ENCODE results near the gene KL. TPM values are rescaled to one million over a fixed set of nuclear protein-coding genes. Genes with fewer than 3 reads are reported as not detected.

KL gene
- total RNA-seq, 2 donors from 2014 or later: 0.52 to 1.3 TPM

DNA sequence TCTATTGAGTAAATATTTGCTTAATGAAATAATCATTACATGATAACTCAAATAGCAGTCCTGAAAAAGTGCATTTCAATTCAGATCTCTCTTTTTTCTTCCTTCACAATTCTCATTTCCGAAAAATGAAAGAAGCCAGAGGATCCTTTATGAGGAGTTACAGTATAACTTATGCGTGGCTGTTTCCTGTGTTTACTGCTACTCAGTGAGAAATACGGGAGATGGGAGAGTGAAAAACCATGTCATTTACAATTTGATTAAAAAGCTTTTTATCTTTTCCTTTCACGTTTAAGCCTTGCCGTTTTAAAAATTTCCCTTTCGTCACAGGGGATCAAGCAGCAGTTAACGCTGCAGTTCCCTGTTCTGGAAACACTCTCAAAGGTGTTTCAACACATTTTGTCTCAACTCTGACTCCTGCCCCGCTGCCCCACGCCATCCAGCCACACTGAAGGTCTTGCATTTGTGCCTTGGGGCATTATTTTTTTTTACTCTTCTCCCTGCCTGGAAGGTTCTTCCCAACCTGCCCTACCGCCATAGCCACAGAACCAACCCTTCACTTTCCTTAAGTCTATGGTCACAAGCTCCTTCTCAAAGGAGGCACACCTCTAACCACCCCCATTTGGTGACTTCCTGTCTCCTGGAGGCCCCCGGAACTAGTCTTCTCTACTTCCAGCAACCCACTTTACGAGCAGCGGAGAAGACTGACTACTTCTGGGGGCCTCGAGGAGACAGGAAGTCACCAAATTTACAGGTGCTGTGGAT is 17.0 kb downstream of the KL start:
- H3K27me3 ChIP-seq: no peaks in the 10 kb centered on the region
- no peaks in the 10 kb centered on the region for H3K9me3 ChIP-seq
- intact Hi-C loops (cut with DNase I): no loop called here
- H3K4me1 ChIP-seq: no peaks in the 10 kb centered on the region
- WGBS, 2 donors: 36 to 45% methylated on average over 14 of the region's 14 CpGs
- ATAC-seq: no peak
- no peak for DNase-seq
- no peaks in the 10 kb centered on the region for H3K36me3 ChIP-seq (replicated peaks in 1 of 2; ENCODE audit: insufficient read depth in 1 of 2, low read depth in 2 of 2)
- no peak for TF ChIP-seq POLR2A (IDR thresholded peaks at IDR 0.05)
- TF ChIP-seq, protein P1, sequence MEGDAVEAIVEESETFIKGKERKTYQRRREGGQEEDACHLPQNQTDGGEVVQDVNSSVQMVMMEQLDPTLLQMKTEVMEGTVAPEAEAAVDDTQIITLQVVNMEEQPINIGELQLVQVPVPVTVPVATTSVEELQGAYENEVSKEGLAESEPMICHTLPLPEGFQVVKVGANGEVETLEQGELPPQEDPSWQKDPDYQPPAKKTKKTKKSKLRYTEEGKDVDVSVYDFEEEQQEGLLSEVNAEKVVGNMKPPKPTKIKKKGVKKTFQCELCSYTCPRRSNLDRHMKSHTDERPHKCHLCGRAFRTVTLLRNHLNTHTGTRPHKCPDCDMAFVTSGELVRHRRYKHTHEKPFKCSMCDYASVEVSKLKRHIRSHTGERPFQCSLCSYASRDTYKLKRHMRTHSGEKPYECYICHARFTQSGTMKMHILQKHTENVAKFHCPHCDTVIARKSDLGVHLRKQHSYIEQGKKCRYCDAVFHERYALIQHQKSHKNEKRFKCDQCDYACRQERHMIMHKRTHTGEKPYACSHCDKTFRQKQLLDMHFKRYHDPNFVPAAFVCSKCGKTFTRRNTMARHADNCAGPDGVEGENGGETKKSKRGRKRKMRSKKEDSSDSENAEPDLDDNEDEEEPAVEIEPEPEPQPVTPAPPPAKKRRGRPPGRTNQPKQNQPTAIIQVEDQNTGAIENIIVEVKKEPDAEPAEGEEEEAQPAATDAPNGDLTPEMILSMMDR (IDR thresholded peaks at IDR 0.05): no peak
- H3K4me3 ChIP-seq: no peak overlapping the region
- peak overlapping the region in 1 of 4 donors; percentile 4 for H3K27ac ChIP-seq

DNA sequence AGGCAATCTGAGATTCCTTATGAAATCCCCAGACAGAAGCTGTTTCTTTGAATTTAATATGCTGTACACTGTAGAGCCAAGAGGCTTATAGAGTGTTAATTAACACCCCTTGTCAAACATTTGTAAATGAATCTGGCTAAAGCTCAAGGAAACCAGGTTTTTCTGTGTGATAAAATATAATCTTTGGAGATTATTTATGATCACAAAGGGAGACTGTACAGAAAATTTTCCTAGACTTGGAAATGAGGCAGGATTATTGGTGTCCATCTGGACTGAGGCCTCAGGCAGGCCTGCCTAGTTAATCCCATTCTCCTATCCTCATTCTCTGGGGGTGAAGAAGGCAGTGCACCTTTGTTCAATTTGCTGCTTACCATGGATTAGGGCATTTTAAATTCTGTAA is 17.8 kb downstream of the KL start:
- no peak for TF ChIP-seq POLR2A (IDR thresholded peaks at IDR 0.05)
- TF ChIP-seq, protein P1 (IDR thresholded peaks at IDR 0.05): no peak
- ATAC-seq: no peak
- Histone ChIP-seq H3K4me3 (no peak overlapping the region), H3K9me3 (no peaks in the 10 kb centered on the region), H3K27me3 (no peaks in the 10 kb centered on the region), H3K27ac (no peak overlapping the region), H3K36me3 (replicated peaks in 1 of 2; ENCODE audit: insufficient read depth in 1 of 2, low read depth in 2 of 2) (no peaks in the 10 kb centered on the region), H3K4me1 (no peaks in the 10 kb centered on the region)
- intact Hi-C loops (cut with DNase I): no loop called here
- DNase-seq: no peak

DNA sequence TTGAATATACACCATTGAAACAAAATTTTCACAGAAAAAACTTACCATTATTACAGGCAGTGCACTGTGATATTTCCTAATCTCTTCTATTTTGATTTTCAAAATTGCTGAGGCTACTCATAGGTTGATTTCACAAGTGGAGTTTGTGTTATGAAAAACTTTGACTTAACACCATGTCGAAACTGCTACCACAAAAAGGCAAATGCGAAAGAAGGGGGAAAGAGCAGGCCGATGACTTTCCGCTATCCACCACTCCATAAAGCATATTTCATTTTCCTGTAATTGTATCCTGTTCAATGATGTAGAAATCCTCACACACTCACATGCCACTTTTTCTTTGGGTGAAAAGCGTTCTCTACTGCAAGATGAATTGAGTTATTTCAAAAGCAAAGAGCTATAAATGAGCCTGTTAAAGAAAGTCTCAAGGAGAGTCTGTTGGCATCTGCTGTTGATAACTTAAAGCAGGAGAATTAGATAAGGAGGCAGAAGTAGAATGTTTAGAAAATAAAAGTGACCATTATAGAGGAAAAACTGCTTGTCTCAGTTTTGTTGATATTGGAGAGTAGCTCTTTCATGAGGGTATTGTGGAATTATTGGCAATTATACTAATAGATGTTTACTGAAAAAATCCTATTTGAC is 18.8 kb downstream of the KL start:
- no peak overlapping the region for H3K27ac ChIP-seq
- no peaks in the 10 kb centered on the region for H3K27me3 ChIP-seq
- WGBS, 2 donors: 73 to 90% methylated on average over 5 of the region's 5 CpGs
- intact Hi-C loops (cut with DNase I): no loop called here
- no peak for DNase-seq
- no peaks in the 10 kb centered on the region for H3K36me3 ChIP-seq (replicated peaks in 1 of 2; ENCODE audit: insufficient read depth in 1 of 2, low read depth in 2 of 2)
- no peak for ATAC-seq
- no peaks in the 10 kb centered on the region for H3K4me1 ChIP-seq
- H3K9me3 ChIP-seq: no peaks in the 10 kb centered on the region
- TF ChIP-seq, protein P1 (IDR thresholded peaks at IDR 0.05): no peak
- no peak for TF ChIP-seq POLR2A (IDR thresholded peaks at IDR 0.05)
- H3K4me3 ChIP-seq: no peak overlapping the region

DNA sequence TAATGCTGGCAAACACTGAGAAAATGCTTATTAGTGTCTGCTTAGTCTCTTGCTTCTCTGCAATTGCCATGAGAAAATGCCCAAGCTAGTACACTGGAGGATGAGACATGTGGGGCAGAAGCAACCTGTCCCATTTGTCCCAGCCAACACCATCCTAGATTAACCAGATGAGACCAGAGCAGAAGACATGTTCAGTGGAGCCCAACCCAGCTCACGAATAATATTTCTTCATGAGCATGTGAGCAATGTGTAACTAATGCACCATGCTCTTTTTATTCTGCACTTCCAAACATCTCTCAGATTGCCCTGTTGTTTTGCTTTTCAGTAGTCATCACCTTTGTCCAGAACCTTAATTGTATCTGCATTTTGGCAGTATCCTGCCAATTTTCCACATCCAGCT is 21.4 kb downstream of the KL start:
- DNase-seq: no peak
- intact Hi-C loops (cut with DNase I): no loop called here
- no peak for TF ChIP-seq POLR2A (IDR thresholded peaks at IDR 0.05)
- TF ChIP-seq, protein P1 (IDR thresholded peaks at IDR 0.05): no peak
- no peaks in the 10 kb centered on the region for H3K9me3 ChIP-seq
- H3K36me3 ChIP-seq (replicated peaks in 1 of 2; ENCODE audit: insufficient read depth in 1 of 2, low read depth in 2 of 2): no peaks in the 10 kb centered on the region
- H3K27me3 ChIP-seq: no peaks in the 10 kb centered on the region
- H3K27ac ChIP-seq: no peak overlapping the region
- no peaks in the 10 kb centered on the region for H3K4me1 ChIP-seq
- no peak for ATAC-seq
- no peak overlapping the region for H3K4me3 ChIP-seq
- WGBS, 2 donors: 81% methylated on average over 1 of the region's 1 CpG

DNA sequence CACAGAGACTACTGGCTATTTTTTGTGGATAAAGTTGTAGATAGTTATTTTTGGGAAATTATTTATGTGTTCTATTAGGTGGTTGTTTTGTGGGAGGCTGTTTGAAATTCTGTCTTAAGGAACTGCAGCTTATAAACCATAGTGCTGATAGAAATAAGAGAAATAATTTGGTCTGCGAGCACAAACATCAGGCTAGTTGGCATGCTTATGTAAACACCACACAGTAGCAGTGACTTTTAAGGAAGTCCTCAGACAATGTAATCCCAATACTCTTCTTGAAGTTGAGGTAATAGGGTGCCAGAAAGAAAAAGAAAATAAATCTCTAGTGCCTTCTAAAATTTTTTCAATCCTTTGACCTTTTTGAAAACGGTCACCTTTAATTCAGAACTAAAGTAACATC is 23.9 kb downstream of the KL start:
- H3K36me3 ChIP-seq (replicated peaks in 1 of 2; ENCODE audit: insufficient read depth in 1 of 2, low read depth in 2 of 2): no peaks in the 10 kb centered on the region
- no peak overlapping the region for H3K27ac ChIP-seq
- ATAC-seq: no peak
- WGBS, 2 donors: 28 to 37% methylated on average over 2 of the region's 2 CpGs
- H3K4me3 ChIP-seq: no peak overlapping the region
- intact Hi-C loops (cut with DNase I): no loop called here
- no peaks in the 10 kb centered on the region for H3K4me1 ChIP-seq
- TF ChIP-seq, protein P1 (IDR thresholded peaks at IDR 0.05): no peak
- no peak for TF ChIP-seq POLR2A (IDR thresholded peaks at IDR 0.05)
- no peaks in the 10 kb centered on the region for H3K9me3 ChIP-seq
- no peaks in the 10 kb centered on the region for H3K27me3 ChIP-seq
- no peak for DNase-seq
